CD8-positive, alpha-beta memory T cell (primary cell): Measurements from ENCODE around the gene LGALS7. TPM values are rescaled to one million over a fixed set of nuclear protein-coding genes. Genes with fewer than 3 reads are reported as not detected.
"Not testable (repeated sequence)": the region's sequence is repeated elsewhere in the genome, so short reads cannot be mapped to it uniquely, and the experiment has no call there.

Source experiments
- CTCF ChIA-PET: fragments of 350-600 bp; sonication (Branson Sonifier 250); formaldehyde crosslinking; loops from one replicate; lab custom pipeline; 2021; ENCODE audit warnings: antibody characterized with exemption; lab: Charles Lee
- POLR2A ChIA-PET: fragments of 350-600 bp; sonication (Branson Sonifier 250); formaldehyde crosslinking; loops from one replicate; lab custom pipeline; 2021; ENCODE audit warnings: antibody characterized with exemption; lab: Charles Lee
- DNase-seq, 5 donors: peaks; one replicate each; pipeline versions ENCODE4 v3.0.0 to v3.0.0-alpha.2; 2020 to 2022; ENCODE audit warnings: mixed read lengths in 1 of 5
- H3K27ac ChIP-seq: one replicate; pipeline ENCODE4 v1.7.0; 2013; ENCODE audit warnings: low read depth, mild to moderate bottlenecking, low read length, moderate library complexity
- H3K27me3 ChIP-seq: 2 replicates; pipeline ENCODE4 v1.7.0; 2013; ENCODE audit warnings: low read length, mild to moderate bottlenecking; ENCODE audit not compliant: insufficient read depth, poor library complexity, severe bottlenecking
- H3K36me3 ChIP-seq: 2 replicates; pipeline ENCODE4 v1.7.0; 2013; ENCODE audit warnings: mild to moderate bottlenecking, low read length, moderate library complexity; ENCODE audit not compliant: insufficient read depth
- H3K4me1 ChIP-seq: 2 replicates; pipeline ENCODE4 v1.7.0; 2013; ENCODE audit warnings: mild to moderate bottlenecking, low read length, moderate library complexity; ENCODE audit not compliant: insufficient read depth
- H3K4me3 ChIP-seq: 2 replicates; pipeline ENCODE4 v1.7.0; 2013; ENCODE audit warnings: mild to moderate bottlenecking, low read length
- H3K9me3 ChIP-seq: 2 replicates; pipeline ENCODE4 v1.7.0; 2013; ENCODE audit warnings: mild to moderate bottlenecking, low read length
- H3K27ac Mint-ChIP-seq, 8 donors: one replicate each; pipeline ENCODE4 v1.8.0; 2020 to 2021; ENCODE audit warnings: mixed read lengths in 8 of 8, mild to moderate bottlenecking in 6 of 8, inconsistent platforms in 3 of 8, moderate library complexity in 3 of 8
- H3K27me3 Mint-ChIP-seq, 2 donors: one replicate each; pipeline ENCODE4 v1.8.0; 2020 to 2021; ENCODE audit warnings: mixed read lengths in 2 of 2, mild to moderate bottlenecking in 1 of 2, moderate library complexity in 1 of 2
- H3K36me3 Mint-ChIP-seq, 3 donors: one replicate each; pipeline ENCODE4 v1.8.0; 2020 to 2021; ENCODE audit warnings: mixed read lengths in 3 of 3, inconsistent platforms in 1 of 3, mild to moderate bottlenecking in 1 of 3
- H3K4me1 Mint-ChIP-seq, 3 donors: one replicate each; pipeline ENCODE4 v1.8.0; 2020 to 2021; ENCODE audit warnings: mixed read lengths in 3 of 3, inconsistent platforms in 1 of 3, mild to moderate bottlenecking in 1 of 3
- H3K4me3 Mint-ChIP-seq, 7 donors: one replicate each; pipeline ENCODE4 v1.8.0; 2020 to 2021; ENCODE audit warnings: mixed read lengths in 7 of 7, mild to moderate bottlenecking in 6 of 7, moderate library complexity in 4 of 7, inconsistent platforms in 2 of 7
- H3K9me3 Mint-ChIP-seq, 5 donors: one replicate each; pipeline ENCODE4 v1.8.0; 2020 to 2022; ENCODE audit warnings: mixed read lengths in 5 of 5, mild to moderate bottlenecking in 3 of 5, moderate library complexity in 2 of 5, inconsistent platforms in 1 of 5
- polyA plus RNA-seq: library from polyadenylated mRNA; unstranded; fragments of 300-500 nt; fragmentation: Illumina TruSeq; gene quantifications from one replicate; pipeline ENCODE4 v1.2.3, GENCODE V29; 2021
- total RNA-seq, 2 experiments: library from RNA; stranded (reverse); gene quantifications; one replicate each; pipeline ENCODE4 v1.2.3, GENCODE V29; 2021

The LGALS7 gene
- total RNA-seq: not detected
- not detected for polyA plus RNA-seq

- no peak within 1 kb of the TSS for H3K27ac ChIP-seq
- no peak for DNase-seq
- H3K36me3 ChIP-seq: no peaks in the 10 kb centered on the region
- Mint-ChIP-seq H3K27me3 (no peaks in the 10 kb centered on the region), H3K36me3 (no peaks in the 10 kb centered on the region), H3K4me1 (peaks cover 6 to 10% (median 7%) of the 10 kb centered on the region in 3 donors), H3K4me3 (peak within 1 kb of the TSS in 1 of 7 donors; percentile 50), H3K27ac (peak within 1 kb of the TSS in 2 of 8 donors; percentile 15 to 83), H3K9me3 (no peaks in the 10 kb centered on the region)
- POLR2A ChIA-PET: no interaction called here
- CTCF ChIA-PET: no interaction called here
- H3K27me3 ChIP-seq: no peaks in the 10 kb centered on the region
- H3K4me1 ChIP-seq: peaks cover 6% of the 10 kb centered on the region
- H3K9me3 ChIP-seq: no peaks in the 10 kb centered on the region
- H3K4me3 ChIP-seq: no peak within 1 kb of the TSS
Measured at GRCh38 chr19:38773469-38774177, at the start of gene LGALS7. Gene LGALS7, minus strand, starts transcription at chr19:38773517. Its CDS starts 25 bp downstream, at chr19:38773492.

DNA sequence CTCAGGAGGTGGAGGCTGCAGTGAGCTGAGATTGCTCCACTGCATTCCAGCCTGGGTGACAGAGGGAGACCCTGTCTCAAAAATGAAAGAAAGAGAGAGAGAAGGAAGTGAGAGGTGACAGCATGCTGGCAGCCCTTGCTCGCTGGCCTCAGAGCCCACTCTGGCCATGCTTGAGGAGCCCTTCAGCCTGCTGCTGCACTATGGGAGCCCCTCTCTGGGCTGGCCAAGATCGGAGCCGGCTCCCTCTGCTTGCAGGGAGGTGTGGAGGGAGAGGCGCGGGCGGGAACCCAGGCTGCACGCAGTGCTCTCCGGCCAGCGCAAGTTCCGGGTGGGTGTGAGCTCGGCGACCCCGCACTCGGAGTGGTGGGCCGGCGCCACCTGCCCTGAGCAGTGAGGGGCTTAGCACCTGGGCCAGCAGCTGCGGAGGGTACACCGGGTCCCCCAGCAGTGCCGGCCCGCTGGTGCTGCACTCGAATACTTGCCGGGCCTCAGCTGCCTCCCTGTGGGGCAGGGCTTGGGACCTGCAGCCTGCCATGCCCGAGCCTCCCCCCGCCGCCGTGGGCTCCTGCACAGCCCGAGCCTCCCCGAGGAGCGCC lies 48.0 kb upstream of the LGALS7 start:
- H3K9me3 ChIP-seq, POLR2A ChIA-PET, H3K4me1 ChIP-seq, H3K4me3 Mint-ChIP-seq, H3K4me3 ChIP-seq, H3K27me3 ChIP-seq, DNase-seq, H3K27me3 Mint-ChIP-seq, H3K27ac ChIP-seq, H3K9me3 Mint-ChIP-seq: not testable (repeated sequence)
- Mint-ChIP-seq H3K4me1 (peaks cover 21 to 56% (median 32%) of the 10 kb centered on the region in 3 donors), H3K27ac (peak overlapping the region in 2 of 8 donors; percentile 11 to 15), H3K36me3 (peaks cover 0 to 81% (median 11%) of the 10 kb centered on the region in 3 donors)
- CTCF ChIA-PET: interaction anchor here (0.8 kb wide), 1 partner anchor 10 kb away, joined by 3 read pairs; the partner anchor contains the start of gene ECH1
- peaks cover 26% of the 10 kb centered on the region for H3K36me3 ChIP-seq

- DNase-seq: no peak
- peaks cover 14 to 39% (median 20%) of the 10 kb centered on the region in 3 donors for H3K4me1 Mint-ChIP-seq
- peak overlapping the region in 3 of 8 donors; percentile 29 to 63 (median 54) for H3K27ac Mint-ChIP-seq
- Histone ChIP-seq H3K27ac (no peak overlapping the region), H3K9me3 (no peaks in the 10 kb centered on the region), H3K4me1 (no peaks in the 10 kb centered on the region), H3K4me3 (no peak overlapping the region), H3K36me3 (peaks cover 27% of the 10 kb centered on the region), H3K27me3 (no peaks in the 10 kb centered on the region)
- peaks cover 0 to 80% (median 9%) of the 10 kb centered on the region in 3 donors for H3K36me3 Mint-ChIP-seq
- CTCF ChIA-PET: no interaction called here
- no peaks in the 10 kb centered on the region for H3K9me3 Mint-ChIP-seq
- no peaks in the 10 kb centered on the region for H3K27me3 Mint-ChIP-seq
- POLR2A ChIA-PET: no interaction called here
- H3K4me3 Mint-ChIP-seq: no peak overlapping the region
Measured at GRCh38 chr19:38819231-38819920, 46.1 kb upstream of the LGALS7 start.

- ChIA-PET POLR2A (interaction anchor here (0.9 kb wide), 1 partner anchor 52 kb away, joined by 3 read pairs; no protein-coding TSS in a partner anchor), CTCF (no interaction called here)
- Histone ChIP-seq H3K4me3 (no peak overlapping the region), H3K9me3 (no peaks in the 10 kb centered on the region), H3K27ac (no peak overlapping the region), H3K36me3 (peaks cover 19% of the 10 kb centered on the region), H3K27me3 (no peaks in the 10 kb centered on the region), H3K4me1 (no peaks in the 10 kb centered on the region)
- Mint-ChIP-seq H3K27me3 (no peaks in the 10 kb centered on the region), H3K9me3 (no peaks in the 10 kb centered on the region), H3K27ac (peak overlapping the region in 2 of 8 donors; percentile 18 to 72), H3K36me3 (peaks cover 0 to 59% (median 6%) of the 10 kb centered on the region in 3 donors), H3K4me1 (peaks cover 4 to 19% (median 5%) of the 10 kb centered on the region in 3 donors), H3K4me3 (no peak overlapping the region)
- no peak for DNase-seq
Measured at GRCh38 chr19:38817081-38817480, 43.8 kb upstream of the LGALS7 start.

GRCh38 chr19:38816131-38816750 lies 42.9 kb upstream of the LGALS7 start:
- peaks cover 0 to 55% (median 6%) of the 10 kb centered on the region in 3 donors for H3K36me3 Mint-ChIP-seq
- no peaks in the 10 kb centered on the region for H3K4me1 ChIP-seq
- no peaks in the 10 kb centered on the region for H3K9me3 ChIP-seq
- no peaks in the 10 kb centered on the region for H3K9me3 Mint-ChIP-seq
- peaks cover 4 to 15% (median 5%) of the 10 kb centered on the region in 3 donors for H3K4me1 Mint-ChIP-seq
- peak overlapping the region in 1 of 8 donors; percentile 78 for H3K27ac Mint-ChIP-seq
- POLR2A ChIA-PET: no interaction called here
- H3K4me3 ChIP-seq: no peak overlapping the region
- no peaks in the 10 kb centered on the region for H3K27me3 Mint-ChIP-seq
- no peaks in the 10 kb centered on the region for H3K27me3 ChIP-seq
- no peak for DNase-seq
- no peak overlapping the region for H3K4me3 Mint-ChIP-seq
- CTCF ChIA-PET: no interaction called here
- H3K36me3 ChIP-seq: peaks cover 19% of the 10 kb centered on the region
- H3K27ac ChIP-seq: no peak overlapping the region

- Mint-ChIP-seq H3K9me3 (no peaks in the 10 kb centered on the region), H3K4me3 (no peak overlapping the region), H3K27ac (no peak overlapping the region), H3K27me3 (no peaks in the 10 kb centered on the region), H3K4me1 (peaks cover 0 to 6% (median under 1%) of the 10 kb centered on the region in 3 donors), H3K36me3 (peaks cover 0 to 46% (median 5%) of the 10 kb centered on the region in 3 donors)
- ChIA-PET CTCF (interaction anchor here (1.2 kb wide), 1 partner anchor 46 kb away, joined by 4 read pairs; no protein-coding TSS in a partner anchor), POLR2A (no interaction called here)
- no peaks in the 10 kb centered on the region for H3K27me3 ChIP-seq
- no peaks in the 10 kb centered on the region for H3K9me3 ChIP-seq
- H3K27ac ChIP-seq: no peak overlapping the region
- DNase-seq: no peak
- H3K36me3 ChIP-seq: peaks cover 19% of the 10 kb centered on the region
- no peak overlapping the region for H3K4me3 ChIP-seq
- H3K4me1 ChIP-seq: no peaks in the 10 kb centered on the region
Measured at GRCh38 chr19:38815059-38816001, 42.0 kb upstream of the LGALS7 start.

GRCh38 chr19:38813932-38814331 lies 40.6 kb upstream of the LGALS7 start:
- H3K27ac ChIP-seq, H3K27me3 ChIP-seq, DNase-seq, H3K4me1 ChIP-seq, H3K9me3 ChIP-seq, H3K9me3 Mint-ChIP-seq, H3K4me1 Mint-ChIP-seq, H3K27me3 Mint-ChIP-seq, H3K4me3 ChIP-seq, H3K4me3 Mint-ChIP-seq: not testable (repeated sequence)
- ChIA-PET POLR2A (interaction anchor here (0.6 to 1.0 kb wide), 2 partner anchors 20 to 27 kb away, joined by 3 to 5 read pairs; no protein-coding TSS in a partner anchor), CTCF (interaction anchor here (1.2 kb wide), 1 partner anchor 44 kb away, joined by 4 read pairs; no protein-coding TSS in a partner anchor)
- peaks cover 19% of the 10 kb centered on the region for H3K36me3 ChIP-seq
- Mint-ChIP-seq H3K36me3 (peaks cover 0 to 37% (median 2%) of the 10 kb centered on the region in 3 donors), H3K27ac (peak overlapping the region in 1 of 8 donors; percentile 8)
